Subcutaneous abdominal adipose tissue (tissue), 5 donors: ENCODE measurements around the gene DPYSL3.
A peak's percentile ranks its signal among the peaks of the same experiment; 100 is the strongest.

Source experiments
- H3K27ac ChIP-seq: one replicate; pipeline ENCODE4 v1.7.0; 2013; ENCODE audit warnings: low read depth, mild to moderate bottlenecking, inconsistent platforms, low read length, moderate library complexity
- H3K27me3 ChIP-seq, 5 donors: one replicate each; pipeline ENCODE4 v1.7.0; 2013; ENCODE audit warnings: low read length in 5 of 5, inconsistent platforms in 1 of 5; ENCODE audit not compliant: control insufficient read depth in 5 of 5, insufficient read depth in 4 of 5
- H3K36me3 ChIP-seq, 5 donors: one replicate each; pipeline ENCODE4 v1.7.0; 2013; ENCODE audit warnings: low read length in 5 of 5; ENCODE audit not compliant: control insufficient read depth in 5 of 5, insufficient read depth in 5 of 5
- H3K4me1 ChIP-seq, 5 donors: one replicate each; pipeline ENCODE4 v1.7.0; 2013; ENCODE audit warnings: low read length in 5 of 5, mild to moderate bottlenecking in 3 of 5, moderate library complexity in 1 of 5; ENCODE audit not compliant: control insufficient read depth in 5 of 5, insufficient read depth in 5 of 5
- H3K4me3 ChIP-seq, 5 donors: one replicate each; pipeline ENCODE4 v1.7.0; 2013; ENCODE audit warnings: low read length in 5 of 5, low read depth in 1 of 5
- H3K9ac ChIP-seq, 5 donors: one replicate each; pipeline ENCODE4 v1.7.0; 2013; ENCODE audit warnings: low read length in 5 of 5, mild to moderate bottlenecking in 4 of 5, moderate library complexity in 3 of 5
- H3K9me3 ChIP-seq, 5 donors: one replicate each; pipeline ENCODE4 v1.7.0; 2013; ENCODE audit warnings: low read length in 5 of 5; ENCODE audit not compliant: control insufficient read depth in 5 of 5
- donor health status: healthy.
- donor health status: healthy.
- donor health status: healthy.
- donor health status: healthy.
- donor health status: healthy.

Gene DPYSL3

DNA sequence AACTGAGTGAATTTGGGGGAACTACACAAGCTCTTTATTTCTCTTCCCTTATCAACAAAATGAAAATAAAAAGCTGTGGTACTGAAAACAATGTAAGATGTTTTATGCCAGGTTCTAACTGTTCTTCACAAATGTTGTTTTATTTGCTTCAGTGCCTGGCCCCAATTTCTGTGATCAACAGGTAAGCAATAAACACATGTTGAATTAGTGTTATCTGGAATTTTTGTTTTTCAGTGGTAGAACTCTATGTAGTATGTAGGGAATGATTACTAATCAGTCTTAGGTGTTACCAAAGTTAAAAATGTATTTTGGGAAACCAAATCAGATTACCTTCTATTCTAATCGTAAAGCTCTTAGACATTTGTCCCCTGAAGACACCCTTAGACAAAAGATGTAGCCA lies 7.5 kb upstream of the DPYSL3 start:
- peaks cover 0 to 5% (median 0%) of the 10 kb centered on the region in 5 donors for H3K4me1 ChIP-seq
- no peak overlapping the region for H3K27ac ChIP-seq
- no peaks in the 10 kb centered on the region for H3K27me3 ChIP-seq
- H3K9ac ChIP-seq, result no peak overlapping the region
- no peak overlapping the region for H3K4me3 ChIP-seq
- no peaks in the 10 kb centered on the region for H3K36me3 ChIP-seq
- H3K9me3 ChIP-seq, result no peaks in the 10 kb centered on the region

DNA sequence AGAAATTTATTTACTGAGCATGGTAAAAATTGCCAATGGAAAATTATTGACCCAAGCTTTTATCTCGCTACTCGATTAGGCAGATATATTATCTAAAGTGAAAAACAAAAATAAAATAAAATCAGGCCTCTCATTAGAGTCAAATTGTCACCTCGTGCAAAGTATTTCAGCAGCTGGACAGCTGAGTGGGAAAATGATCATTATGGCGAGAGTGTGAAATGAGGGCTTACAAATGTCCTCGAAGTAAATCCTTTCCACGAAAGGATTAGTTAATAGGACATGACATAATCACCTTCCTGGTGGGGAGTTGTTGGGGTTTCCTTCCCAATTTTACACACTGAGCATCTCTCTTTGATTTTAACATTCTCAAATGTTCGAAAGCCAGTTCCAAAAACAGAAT lies 5.4 kb upstream of the DPYSL3 start:
- H3K9ac ChIP-seq, result no peak overlapping the region
- H3K4me1 ChIP-seq, result peaks cover 1 to 5% (median 1%) of the 10 kb centered on the region in 5 donors
- no peaks in the 10 kb centered on the region for H3K9me3 ChIP-seq
- no peak overlapping the region for H3K4me3 ChIP-seq
- H3K36me3 ChIP-seq, result no peaks in the 10 kb centered on the region
- H3K27me3 ChIP-seq, result peaks cover 0 to 10% (median 4%) of the 10 kb centered on the region in 5 donors
- no peak overlapping the region for H3K27ac ChIP-seq

DNA sequence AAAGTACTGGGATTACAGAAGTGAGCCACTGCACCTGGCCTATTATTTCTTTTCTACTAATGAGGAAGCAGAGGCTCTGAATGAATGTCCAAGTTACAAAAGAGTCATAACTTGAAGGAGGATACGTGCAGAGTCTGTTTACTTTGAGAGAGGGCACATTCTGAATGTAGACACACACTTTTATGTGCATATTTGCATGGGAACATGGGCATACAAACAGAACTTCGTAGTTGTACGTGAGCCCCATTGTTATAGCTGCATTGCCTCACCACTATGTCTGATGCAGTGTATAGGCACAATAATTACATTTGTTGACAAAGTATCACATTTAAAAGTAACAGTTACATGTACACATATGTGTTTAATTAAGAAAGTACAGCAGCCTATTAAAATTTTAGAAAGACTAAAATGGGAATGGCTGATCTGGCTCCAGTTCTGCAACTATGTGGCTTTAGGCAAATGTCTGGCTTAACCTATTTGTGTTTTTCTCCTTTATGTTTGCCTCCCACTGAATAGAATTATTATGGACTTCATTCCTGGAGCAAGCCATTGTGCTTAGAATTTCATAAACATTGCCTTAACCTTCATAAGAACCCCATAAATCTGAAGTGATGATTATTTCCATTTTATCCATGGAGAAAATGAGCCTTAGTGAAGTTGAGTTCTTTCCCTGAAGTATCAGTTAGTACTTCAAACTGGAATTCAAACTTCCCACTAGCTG lies 3.0 kb upstream of the DPYSL3 start:
- H3K4me3 ChIP-seq, result no peak overlapping the region
- H3K27ac ChIP-seq, result no peak overlapping the region
- peaks cover 4 to 31% (median 22%) of the 10 kb centered on the region in 5 donors for H3K27me3 ChIP-seq
- no peak overlapping the region for H3K9ac ChIP-seq
- H3K4me1 ChIP-seq, result peaks cover 4 to 24% (median 15%) of the 10 kb centered on the region in 5 donors
- H3K36me3 ChIP-seq, result no peaks in the 10 kb centered on the region
- H3K9me3 ChIP-seq, result no peaks in the 10 kb centered on the region

DNA sequence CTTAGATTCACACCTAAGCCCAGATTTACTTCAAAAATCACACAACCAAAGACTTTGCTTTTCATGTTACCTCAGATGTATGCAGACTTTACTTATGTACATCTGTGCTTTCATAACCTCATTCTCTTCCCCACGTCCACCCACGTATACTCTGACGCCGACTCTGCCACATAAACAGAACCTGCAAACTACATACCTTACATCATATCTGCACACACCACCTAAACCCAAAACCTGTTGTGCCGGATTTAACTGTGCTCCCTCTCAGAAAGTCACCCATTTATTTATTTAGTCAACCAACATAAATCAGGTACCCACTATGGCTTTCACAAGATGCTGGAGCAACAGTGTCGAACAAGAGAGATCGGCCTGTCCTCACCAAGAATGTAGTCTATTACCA lies 1.0 kb upstream of the DPYSL3 start:
- Histone ChIP-seq H3K27ac (no peak overlapping the region), H3K9ac (no peak overlapping the region), H3K4me3 (no peak overlapping the region), H3K36me3 (no peaks in the 10 kb centered on the region), H3K27me3 (peaks cover 4 to 34% (median 28%) of the 10 kb centered on the region in 5 donors), H3K4me1 (peaks cover 4 to 25% (median 15%) of the 10 kb centered on the region in 5 donors), H3K9me3 (peaks cover 0 to 4% (median 3%) of the 10 kb centered on the region in 5 donors)

DNA sequence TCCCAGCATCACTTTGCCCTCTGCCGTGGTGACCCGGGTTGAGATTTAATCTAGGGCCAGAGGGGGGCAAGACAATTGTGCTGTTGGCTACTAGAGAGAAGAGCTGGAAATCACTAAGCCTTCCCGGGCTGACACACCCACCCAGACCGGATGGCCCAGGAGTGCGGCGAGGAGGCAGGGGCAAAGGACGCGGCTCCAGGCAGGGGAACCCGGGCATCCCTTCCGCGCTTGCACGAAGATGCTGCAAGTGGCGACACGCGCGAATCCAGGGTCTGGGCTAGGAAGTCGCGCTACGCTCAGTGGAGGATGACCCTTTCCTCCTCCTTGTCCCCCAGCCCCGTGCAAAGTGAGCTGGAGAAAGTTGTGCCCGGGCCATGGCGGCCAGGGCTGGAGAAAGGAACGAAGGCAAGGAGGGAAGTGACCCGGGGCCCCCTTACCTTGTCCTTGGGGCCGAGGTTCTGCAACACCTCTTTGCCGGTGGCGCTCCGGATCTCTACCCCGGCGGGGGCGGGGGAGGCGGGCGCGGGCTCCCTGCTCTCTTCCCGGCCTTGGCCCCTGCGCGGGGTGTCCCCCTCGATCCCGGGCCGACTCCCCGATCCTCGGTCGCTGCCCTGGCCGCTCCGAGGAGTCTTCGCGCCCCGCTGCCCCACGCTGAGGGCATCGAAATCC lies 693 bp downstream of the DPYSL3 start:
- Histone ChIP-seq H3K9ac (peak overlapping the region in 3 of 5 donors; percentile 57 to 76 (median 75)), H3K4me1 (peaks cover 4 to 40% (median 19%) of the 10 kb centered on the region in 5 donors), H3K9me3 (peaks cover 0 to 4% (median 3%) of the 10 kb centered on the region in 5 donors), H3K27ac (peak overlapping the region; percentile 56), H3K36me3 (no peaks in the 10 kb centered on the region), H3K4me3 (peak overlapping the region; percentile 59 to 90 (median 76)), H3K27me3 (peaks cover 4 to 34% (median 28%) of the 10 kb centered on the region in 5 donors)

DNA sequence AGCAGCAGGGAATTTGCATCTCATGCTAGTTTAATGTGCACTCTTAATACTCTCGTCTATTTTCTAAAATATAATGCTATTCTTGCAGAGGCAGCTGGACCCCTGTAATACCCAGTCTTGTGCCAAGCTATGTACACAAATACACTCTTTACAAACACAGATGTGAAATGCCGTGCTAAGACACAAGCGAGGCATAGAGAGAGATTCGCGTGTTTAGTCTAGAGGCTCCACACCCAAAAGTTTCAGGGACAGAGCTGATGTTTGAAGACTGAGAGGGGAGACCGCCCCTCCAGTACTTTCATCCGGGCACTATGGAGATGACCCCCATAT lies 1.2 kb downstream of the DPYSL3 start:
- peaks cover 4 to 34% (median 28%) of the 10 kb centered on the region in 5 donors for H3K27me3 ChIP-seq
- H3K4me1 ChIP-seq, result peaks cover 8 to 45% (median 24%) of the 10 kb centered on the region in 5 donors
- H3K9me3 ChIP-seq, result peaks cover 0 to 4% (median 3%) of the 10 kb centered on the region in 5 donors
- peak overlapping the region in 4 of 5 donors; percentile 28 to 76 (median 66) for H3K9ac ChIP-seq
- no peaks in the 10 kb centered on the region for H3K36me3 ChIP-seq
- peak overlapping the region; percentile 56 for H3K27ac ChIP-seq
- peak overlapping the region; percentile 59 to 90 (median 76) for H3K4me3 ChIP-seq

DNA sequence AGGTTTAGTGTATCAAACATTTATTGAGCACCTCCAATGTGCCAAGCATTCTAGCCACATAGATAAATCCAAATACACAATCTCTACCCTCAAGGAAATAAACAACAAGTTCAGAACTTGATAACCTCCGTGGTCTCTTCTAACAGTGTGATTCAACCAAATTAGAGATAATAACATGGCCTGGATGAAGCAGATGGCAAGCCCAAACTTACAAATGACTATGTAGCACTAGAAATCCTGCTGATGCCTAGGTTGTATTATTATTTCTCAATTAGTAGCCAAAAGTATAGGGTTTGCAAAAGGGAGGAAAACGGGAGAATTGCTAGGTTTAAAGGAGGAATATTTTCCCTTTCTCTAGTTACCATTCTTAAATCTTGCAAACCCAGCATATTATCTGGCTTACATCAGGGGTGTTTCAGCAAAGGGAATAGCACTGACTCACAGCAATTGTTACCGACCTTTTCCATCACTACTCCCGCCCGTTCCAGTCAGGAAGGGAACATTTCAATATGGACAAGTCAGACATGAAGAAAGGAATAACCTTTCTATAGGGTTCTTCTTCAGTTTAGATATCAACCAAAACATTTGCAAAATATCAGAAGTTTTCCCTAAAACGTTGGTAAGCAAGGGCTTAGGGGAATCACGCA lies 2.3 kb downstream of the DPYSL3 start:
- peak overlapping the region; percentile 56 for H3K27ac ChIP-seq
- peaks cover 0 to 4% (median 3%) of the 10 kb centered on the region in 5 donors for H3K9me3 ChIP-seq
- peak overlapping the region in 3 of 5 donors; percentile 1 to 76 (median 75) for H3K9ac ChIP-seq
- H3K4me3 ChIP-seq, result peak overlapping the region; percentile 1 to 90 (median 76)
- peaks cover 4 to 34% (median 28%) of the 10 kb centered on the region in 5 donors for H3K27me3 ChIP-seq
- H3K4me1 ChIP-seq, result peaks cover 11 to 55% (median 28%) of the 10 kb centered on the region in 5 donors
- H3K36me3 ChIP-seq, result no peaks in the 10 kb centered on the region

DNA sequence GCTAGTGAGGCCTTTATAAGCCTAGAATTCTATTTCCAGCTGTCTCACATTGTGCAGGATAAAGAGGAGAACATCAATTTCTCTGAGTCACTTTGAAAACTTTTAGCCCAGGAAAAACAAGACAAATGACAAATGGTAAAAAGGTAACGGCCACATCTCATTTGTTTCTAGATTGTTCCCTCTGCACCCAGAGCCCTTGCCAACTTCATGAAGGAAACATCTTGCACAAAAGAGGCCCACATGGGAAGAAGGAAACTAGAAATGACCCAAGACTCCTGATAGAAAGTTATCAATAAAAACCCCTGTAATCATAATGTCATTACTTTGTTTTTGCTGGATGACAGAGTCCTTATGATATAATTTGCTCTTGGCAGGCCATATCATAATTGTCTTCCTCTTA lies 5.3 kb downstream of the DPYSL3 start:
- peaks cover 7 to 48% (median 20%) of the 10 kb centered on the region in 5 donors for H3K4me1 ChIP-seq

DNA sequence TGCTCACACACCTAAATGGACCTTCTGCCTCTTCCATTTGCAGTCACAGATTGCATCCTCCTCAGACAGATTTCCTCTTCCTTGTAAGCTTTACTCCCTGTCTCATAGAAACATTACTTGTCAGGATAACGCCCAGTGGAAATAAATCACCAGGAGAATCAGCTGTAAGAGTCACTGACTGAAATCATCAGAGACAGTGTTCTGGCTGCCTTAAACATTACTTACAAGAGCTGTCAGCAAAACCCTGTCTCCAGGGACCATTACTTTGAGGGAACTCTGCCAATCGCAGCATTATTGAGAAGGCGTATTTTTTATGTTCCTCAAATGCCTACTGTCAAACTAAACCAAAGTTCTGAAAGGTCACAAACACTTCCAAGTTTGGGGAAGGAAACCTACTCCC lies 5.9 kb downstream of the DPYSL3 start:
- peaks cover 0 to 4% (median 3%) of the 10 kb centered on the region in 5 donors for H3K9me3 ChIP-seq
- peak overlapping the region in 1 of 5 donors; percentile 7 for H3K9ac ChIP-seq
- peaks cover 6 to 43% (median 15%) of the 10 kb centered on the region in 5 donors for H3K4me1 ChIP-seq
- H3K36me3 ChIP-seq, result no peaks in the 10 kb centered on the region
- peaks cover 0 to 19% (median 14%) of the 10 kb centered on the region in 5 donors for H3K27me3 ChIP-seq
- H3K4me3 ChIP-seq, result peak overlapping the region in 1 of 5 donors; percentile 29
- H3K27ac ChIP-seq, result peak overlapping the region; percentile 83

More for the DNA sequence above, 5.3 kb downstream of the DPYSL3 start:
- peaks cover 0 to 4% (median 3%) of the 10 kb centered on the region in 5 donors for H3K9me3 ChIP-seq
- H3K27me3 ChIP-seq, result peaks cover 0 to 24% (median 18%) of the 10 kb centered on the region in 5 donors
- peak overlapping the region in 1 of 5 donors; percentile 7 for H3K9ac ChIP-seq
- H3K36me3 ChIP-seq, result no peaks in the 10 kb centered on the region
- H3K4me3 ChIP-seq, result no peak overlapping the region
- H3K27ac ChIP-seq, result peak overlapping the region; percentile 83
